Psoas muscle (tissue), 8 donors: Measurements from ENCODE around the gene PPP1R36. TPM values are rescaled to one million over a fixed set of nuclear protein-coding genes. Genes with fewer than 3 reads are reported as not detected.

Experiments used
- ATAC-seq, 4 donors: fragments of 200-7000 bp; cut with Tn5 transposase; one replicate each; pipeline ENCODE4 v1.9.1; 2020; ENCODE audit warnings: moderate library complexity in 3 of 4, mild to moderate bottlenecking in 2 of 4
- DNase-seq, 2 donors: peaks; one replicate each; pipeline ENCODE4 v3.0.0-alpha.2; 2020
- H3K27ac ChIP-seq: fragments of 200-600 bp; one replicate; pipeline ENCODE4 v1.8.0; 2022
- H3K27me3 ChIP-seq, 3 donors: fragments of 200-600 bp in 1 of 3; one replicate each; pipeline versions ENCODE4 v1.6.1 to v1.8.0; 2013 to 2022; ENCODE audit warnings: low read length in 2 of 3, mild to moderate bottlenecking in 2 of 3, moderate library complexity in 1 of 3; ENCODE audit not compliant: insufficient read depth in 3 of 3
- H3K36me3 ChIP-seq, 2 donors: fragments of 200-600 bp in 1 of 2; one replicate each; pipeline versions ENCODE4 v1.6.1 to v1.8.0; 2013 to 2022; ENCODE audit warnings: low read depth in 1 of 2, mild to moderate bottlenecking in 1 of 2, moderate library complexity in 1 of 2; ENCODE audit not compliant: insufficient read depth in 1 of 2
- H3K4me1 ChIP-seq: fragments of 200-600 bp; one replicate; pipeline ENCODE4 v1.8.0; 2022
- H3K4me3 ChIP-seq: fragments of 200-600 bp; one replicate; pipeline ENCODE4 v1.8.0; 2022; ENCODE audit warnings: mild to moderate bottlenecking
- H3K9me3 ChIP-seq: fragments of 200-600 bp; one replicate; pipeline ENCODE4 v1.8.0; 2022
- WGBS, 3 donors: extraction: QIAGEN DNeasy Blood & Tissue Kit; methylation state at CpG; one replicate each; pipeline versions ENCODE4 v1.1.6 to v1.1.7; 2013; 5-methylcytosine and 5-hydroxymethylcytosine counted together
- intact Hi-C, 2 donors: fragments of 100-400 bp; cut with DNase I; formaldehyde crosslinking; loops; one replicate each; pipeline versions ENCODE4 v1.11.0 to v1.14.2; 2022
- polyA plus RNA-seq, 3 donors: library from polyadenylated mRNA; stranded (reverse); fragments of 200-250 nt; gene quantifications; one replicate each; pipeline ENCODE4 v1.2.3, GENCODE V29; 2013
- total RNA-seq, 4 donors: library from RNA; stranded (reverse); fragmentation: NEBNext Ultra II Directional in 2 of 4; extraction: Animal tissue kit (Norgen Biotek cat#: 25700) in 2 of 4; gene quantifications; one replicate each; pipeline versions ENCODE4 v1.2.1 to v1.2.4, GENCODE V29; 2021 to 2023
- TF ChIP-seq, protein P1 (sequence below): fragments of 200-600 bp; IDR thresholded peaks from one replicate; pipeline ENCODE4 v1.8.0; 2022; ENCODE audit warnings: antibody characterized with exemption
- donor health status: healthy with polysubstance abuse.
- donor health status: DM: no; HTN: no; CAD: no; lungs with moderate emphysema.
- donor health status: Bipolar disorder and iron deficiency.
- donor health status: healthy.
- donor health status: DM: yes; HTN: yes; CAD: no.
- donor health status: DM: no; HTN: no; CAD: no.
- donor health status: DM: no; HTN: no; CAD: no.
- donor health status: DM: yes; HTN: yes; CAD: no.

PPP1R36 gene
- total and polyA plus RNA-seq, 7 donors: 0.16 to 0.86 (median 0.46) TPM; not detected in 2

DNA sequence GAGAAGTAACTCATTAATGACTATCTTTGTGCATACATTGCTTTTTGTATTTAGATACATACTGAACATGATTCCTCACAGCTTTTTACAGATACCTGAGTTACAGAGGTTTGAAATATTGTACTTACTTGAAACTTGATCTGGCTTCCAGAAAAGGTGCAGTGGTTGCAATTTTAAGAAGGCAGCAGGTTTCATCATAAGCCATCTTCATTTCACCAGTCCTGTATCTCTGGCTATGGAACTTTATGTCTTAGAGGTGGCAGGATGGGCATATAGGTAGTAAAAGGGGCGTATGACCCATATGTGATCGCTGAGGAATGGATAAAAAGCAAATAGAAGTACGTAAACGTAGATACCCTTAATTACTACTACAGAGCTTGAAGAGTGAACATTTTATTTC lies 31.5 kb upstream of the PPP1R36 start:
- intact Hi-C loops: no loop called here
- Histone ChIP-seq H3K27ac (no peak overlapping the region), H3K36me3 (peaks cover 2 to 19% of the 10 kb centered on the region in 2 donors), H3K27me3 (no peaks in the 10 kb centered on the region), H3K4me3 (no peak overlapping the region), H3K4me1 (peaks cover 17% of the 10 kb centered on the region), H3K9me3 (no peaks in the 10 kb centered on the region)
- WGBS, 3 donors: 63 to 87% (median 72%) methylated on average over 4 of the region's 4 CpGs
- TF ChIP-seq, protein P1, sequence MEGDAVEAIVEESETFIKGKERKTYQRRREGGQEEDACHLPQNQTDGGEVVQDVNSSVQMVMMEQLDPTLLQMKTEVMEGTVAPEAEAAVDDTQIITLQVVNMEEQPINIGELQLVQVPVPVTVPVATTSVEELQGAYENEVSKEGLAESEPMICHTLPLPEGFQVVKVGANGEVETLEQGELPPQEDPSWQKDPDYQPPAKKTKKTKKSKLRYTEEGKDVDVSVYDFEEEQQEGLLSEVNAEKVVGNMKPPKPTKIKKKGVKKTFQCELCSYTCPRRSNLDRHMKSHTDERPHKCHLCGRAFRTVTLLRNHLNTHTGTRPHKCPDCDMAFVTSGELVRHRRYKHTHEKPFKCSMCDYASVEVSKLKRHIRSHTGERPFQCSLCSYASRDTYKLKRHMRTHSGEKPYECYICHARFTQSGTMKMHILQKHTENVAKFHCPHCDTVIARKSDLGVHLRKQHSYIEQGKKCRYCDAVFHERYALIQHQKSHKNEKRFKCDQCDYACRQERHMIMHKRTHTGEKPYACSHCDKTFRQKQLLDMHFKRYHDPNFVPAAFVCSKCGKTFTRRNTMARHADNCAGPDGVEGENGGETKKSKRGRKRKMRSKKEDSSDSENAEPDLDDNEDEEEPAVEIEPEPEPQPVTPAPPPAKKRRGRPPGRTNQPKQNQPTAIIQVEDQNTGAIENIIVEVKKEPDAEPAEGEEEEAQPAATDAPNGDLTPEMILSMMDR: no peak
- DNase-seq (no peak), ATAC-seq (peak in 2 of 4 donors; percentile 69 to 73)

DNA sequence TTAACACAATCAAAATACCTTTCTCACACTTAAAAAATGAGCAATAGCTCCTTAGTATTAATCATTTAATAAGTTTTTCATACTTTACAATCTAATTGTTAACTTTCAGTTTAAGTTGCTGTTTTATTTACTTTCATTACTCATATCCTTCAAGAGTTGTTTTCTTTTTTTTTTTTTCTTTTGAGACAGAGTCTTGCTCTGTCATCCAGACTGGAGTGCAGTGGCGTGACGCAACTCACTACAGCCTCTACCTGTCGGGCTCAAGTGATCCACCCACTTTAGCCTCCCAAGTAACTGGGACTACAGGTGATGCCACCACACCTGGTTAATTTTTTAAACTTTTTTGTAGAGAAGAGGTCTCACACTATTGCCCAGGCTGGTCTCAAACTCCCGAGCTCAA lies 29.1 kb upstream of the PPP1R36 start:
- Histone ChIP-seq H3K27ac (no peak overlapping the region), H3K36me3 (peaks cover 4 to 24% of the 10 kb centered on the region in 2 donors), H3K27me3 (no peaks in the 10 kb centered on the region), H3K9me3 (no peaks in the 10 kb centered on the region), H3K4me1 (peaks cover 16% of the 10 kb centered on the region), H3K4me3 (no peak overlapping the region)
- DNase-seq (no peak), ATAC-seq (no peak)
- TF ChIP-seq, protein P1: no peak
- 95 to 97% (median 97%) methylated on average over 4 of the region's 4 CpGs for WGBS, 3 donors
- intact Hi-C loops: no loop called here

DNA sequence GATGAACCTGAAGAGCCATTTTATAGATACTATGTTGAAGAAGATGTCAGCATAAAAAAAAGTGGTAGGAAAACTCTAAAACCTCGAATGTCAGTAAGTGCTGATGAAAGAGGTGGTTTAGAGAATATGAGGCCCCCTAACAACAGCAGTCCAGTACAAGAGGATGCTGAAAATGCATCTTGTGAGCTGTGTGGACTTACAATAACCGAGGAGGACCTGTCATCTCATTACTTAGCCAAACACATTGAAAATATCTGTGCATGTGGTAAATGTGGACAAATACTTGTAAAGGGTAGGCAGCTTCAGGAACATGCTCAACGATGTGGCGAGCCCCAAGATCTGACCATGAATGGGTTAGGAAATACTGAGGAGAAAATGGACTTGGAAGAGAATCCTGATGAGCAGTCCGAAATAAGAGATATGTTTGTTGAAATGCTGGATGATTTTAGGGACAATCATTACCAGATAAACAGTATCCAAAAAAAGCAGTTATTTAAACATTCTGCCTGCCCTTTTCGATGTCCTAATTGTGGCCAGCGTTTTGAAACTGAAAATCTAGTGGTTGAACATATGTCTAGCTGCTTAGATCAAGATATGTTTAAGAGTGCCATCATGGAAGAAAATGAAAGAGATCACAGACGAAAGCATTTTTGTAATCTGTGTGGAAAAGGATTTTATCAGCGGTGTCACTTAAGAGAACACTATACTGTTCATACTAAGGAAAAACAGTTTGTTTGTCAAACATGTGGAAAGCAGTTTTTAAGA lies 27.0 kb upstream of the PPP1R36 start:
- intact Hi-C loops: no loop called here
- Histone ChIP-seq H3K36me3 (peaks cover 4 to 24% of the 10 kb centered on the region in 2 donors), H3K9me3 (no peaks in the 10 kb centered on the region), H3K4me3 (no peak overlapping the region), H3K27me3 (no peaks in the 10 kb centered on the region), H3K4me1 (peaks cover 12% of the 10 kb centered on the region), H3K27ac (no peak overlapping the region)
- ATAC-seq (no peak), DNase-seq (no peak)
- TF ChIP-seq, protein P1: no peak
- WGBS, 3 donors: 90 to 93% (median 92%) methylated on average over 9 of the region's 9 CpGs

DNA sequence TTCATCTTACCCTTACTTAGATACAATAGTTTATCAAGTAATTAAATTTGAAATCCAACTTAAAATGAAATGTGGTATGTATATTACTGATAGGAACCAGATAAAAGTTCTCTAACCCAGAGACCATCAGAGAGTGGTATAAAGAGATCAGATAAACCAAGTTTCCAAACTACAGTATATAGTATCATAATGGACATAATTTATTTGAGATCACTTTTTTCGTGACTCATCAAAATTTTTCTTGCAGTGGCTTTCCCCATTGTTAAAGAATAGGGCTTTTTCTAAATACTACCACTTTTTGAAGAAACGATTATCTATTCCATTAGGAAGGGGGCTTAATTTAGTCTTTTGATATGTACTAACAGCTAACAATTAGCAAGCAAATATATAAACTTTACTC lies 24.4 kb upstream of the PPP1R36 start:
- DNase-seq (no peak), ATAC-seq (no peak)
- Histone ChIP-seq H3K9me3 (no peaks in the 10 kb centered on the region), H3K4me3 (no peak overlapping the region), H3K4me1 (peaks cover 4% of the 10 kb centered on the region), H3K27me3 (no peaks in the 10 kb centered on the region), H3K36me3 (peaks cover 4 to 24% of the 10 kb centered on the region in 2 donors), H3K27ac (no peak overlapping the region)
- 93 to 95% (median 94%) methylated on average over 2 of the region's 2 CpGs for WGBS, 3 donors
- intact Hi-C loops: no loop called here
- TF ChIP-seq, protein P1: no peak

DNA sequence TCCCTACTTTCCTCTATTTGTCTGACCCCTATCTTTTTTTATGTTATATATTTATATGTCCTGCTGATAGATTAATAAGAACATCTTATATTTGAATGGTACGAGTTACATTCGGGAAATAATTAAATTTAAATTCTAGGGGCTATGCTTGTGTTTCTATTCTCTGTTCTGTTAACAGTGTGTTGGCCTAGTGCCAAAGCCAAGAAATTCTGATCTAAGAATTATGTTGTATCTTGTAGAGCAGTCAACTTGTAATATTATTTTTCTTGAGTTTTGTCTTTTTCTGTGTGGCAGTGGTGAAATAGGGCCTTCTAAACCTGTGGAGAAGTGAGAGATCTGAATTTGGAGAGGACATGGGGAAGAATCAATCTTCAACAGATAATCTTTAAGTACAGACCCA lies 18.2 kb upstream of the PPP1R36 start:
- Histone ChIP-seq H3K36me3 (no peaks in the 10 kb centered on the region), H3K27ac (no peak overlapping the region), H3K4me1 (no peaks in the 10 kb centered on the region), H3K4me3 (no peak overlapping the region), H3K9me3 (no peaks in the 10 kb centered on the region), H3K27me3 (no peaks in the 10 kb centered on the region)
- no peak for DNase-seq
- intact Hi-C loops: no loop called here
- TF ChIP-seq, protein P1: no peak
- no peak for ATAC-seq
- 77 to 83% (median 82%) methylated on average over 2 of the region's 2 CpGs for WGBS, 3 donors
